Sigmoid colon (tissue), 7 donors: Measurements from ENCODE around the gene TMEM108. TPM values are rescaled to one million over a fixed set of nuclear protein-coding genes. Genes with fewer than 3 reads are reported as not detected.
"Not testable (repeated sequence)": the region's sequence is repeated elsewhere in the genome, so short reads cannot be mapped to it uniquely, and the experiment has no call there.

Experiments
- DNase-seq: peaks from one replicate; pipeline ENCODE4 v3.0.0-alpha.2; 2019
- H3K27ac ChIP-seq, 4 donors: fragments of 200-600 bp; sonication (generic); one replicate each; pipeline ENCODE4 v1.5.1; 2016 to 2019; ENCODE audit warnings: mild to moderate bottlenecking in 1 of 4
- H3K27me3 ChIP-seq, 3 donors: fragments of 200-600 bp; sonication (generic); one replicate each; pipeline ENCODE4 v1.5.1; 2019; ENCODE audit warnings: mild to moderate bottlenecking in 1 of 3
- H3K36me3 ChIP-seq, 4 donors: fragments of 200-600 bp; sonication (generic); one replicate each; pipeline ENCODE4 v1.5.1; 2016 to 2019
- H3K4me1 ChIP-seq, 4 donors: fragments of 200-600 bp; sonication (generic); one replicate each; pipeline ENCODE4 v1.5.1; 2017 to 2019
- H3K4me3 ChIP-seq, 4 donors: fragments of 200-600 bp; sonication (generic); one replicate each; pipeline ENCODE4 v1.5.1; 2017 to 2019; ENCODE audit warnings: mild to moderate bottlenecking in 2 of 4, moderate library complexity in 1 of 4
- H3K9me3 ChIP-seq, 4 donors: fragments of 200-600 bp in 3 of 4; sonication (generic) in 3 of 4; one replicate each; pipeline versions ENCODE4 v1.5.1 to v1.6.1; 2013 to 2019
- CTCF ChIP-seq, 4 experiments: fragments of 450-650 bp in 3 of 4; fragments of 200-600 bp in 1 of 4; IDR thresholded peaks; one replicate each; pipeline ENCODE4 v1.5.1; 2016 to 2019; ENCODE audit warnings: antibody characterized with exemption in 4 of 4, mild to moderate bottlenecking in 3 of 4, moderate library complexity in 2 of 4
- EP300 ChIP-seq, 4 donors: sonication (generic); formaldehyde crosslinking; IDR thresholded peaks; one replicate each; pipeline ENCODE4 v1.6.1; 2017; ENCODE audit warnings: antibody characterized with exemption in 4 of 4
- POLR2A ChIP-seq, 2 donors: fragments of 450-650 bp; IDR thresholded peaks; one replicate each; pipeline ENCODE4 v1.6.1; 2016; ENCODE audit warnings: antibody characterized with exemption in 2 of 2, mild to moderate bottlenecking in 2 of 2, moderate library complexity in 2 of 2
- POLR2AphosphoS5 ChIP-seq, 4 donors: sonication (generic); formaldehyde crosslinking; IDR thresholded peaks; one replicate each; pipeline ENCODE4 v1.6.1; 2017; ENCODE audit warnings: antibody characterized with exemption in 4 of 4
- WGBS, 2 donors: extraction: QIAGEN DNeasy Blood & Tissue Kit; methylation state at CpG; one replicate each; pipeline ENCODE4 v1.1.7; 2013; 5-methylcytosine and 5-hydroxymethylcytosine counted together
- intact Hi-C: fragments of 100-400 bp; cut with DNase I; formaldehyde crosslinking; loops from one replicate; pipeline ENCODE4 v1.15.1; 2023
- polyA plus RNA-seq, 3 donors: library from polyadenylated mRNA; stranded (reverse); fragments of 200-250 nt; gene quantifications; one replicate each; pipeline ENCODE4 v1.2.3, GENCODE V29; 2013
- total RNA-seq, 4 donors: library from RNA; depleted of rRNA; stranded (reverse); fragments of >200 nt; gene quantifications; one replicate each; pipeline ENCODE4 v1.1.0, GENCODE V29; 2016
- donor health status: healthy with polysubstance abuse.
- donor health status: Bipolar disorder and iron deficiency.
- donor health status: healthy.

TMEM108 gene
- total and polyA plus RNA-seq, 7 donors, result 0.71 to 3.0 (median 0.86) TPM; not detected in 2

GRCh38 chr3:133014325-133014724, 23.9 kb upstream of the TMEM108 start:
- no peak overlapping the region for H3K27ac ChIP-seq
- TF ChIP-seq POLR2AphosphoS5 (IDR thresholded peaks at IDR 0.05), result no peak
- TF ChIP-seq POLR2A (IDR thresholded peaks at IDR 0.05), result no peak
- TF ChIP-seq CTCF (IDR thresholded peaks at IDR 0.05), result no peak
- no peak for TF ChIP-seq EP300 (IDR thresholded peaks at IDR 0.05)
- H3K4me3 ChIP-seq, result no peak overlapping the region
- 89 to 94% methylated on average over 3 of the region's 3 CpGs for WGBS, 2 donors
- H3K9me3 ChIP-seq, result peaks cover 0 to 3% (median 0%) of the 10 kb centered on the region in 4 donors
- intact Hi-C loops, result no loop called here
- DNase-seq, result no peak
- no peaks in the 10 kb centered on the region for H3K27me3 ChIP-seq
- H3K36me3 ChIP-seq, result no peaks in the 10 kb centered on the region
- H3K4me1 ChIP-seq, result no peaks in the 10 kb centered on the region

DNA sequence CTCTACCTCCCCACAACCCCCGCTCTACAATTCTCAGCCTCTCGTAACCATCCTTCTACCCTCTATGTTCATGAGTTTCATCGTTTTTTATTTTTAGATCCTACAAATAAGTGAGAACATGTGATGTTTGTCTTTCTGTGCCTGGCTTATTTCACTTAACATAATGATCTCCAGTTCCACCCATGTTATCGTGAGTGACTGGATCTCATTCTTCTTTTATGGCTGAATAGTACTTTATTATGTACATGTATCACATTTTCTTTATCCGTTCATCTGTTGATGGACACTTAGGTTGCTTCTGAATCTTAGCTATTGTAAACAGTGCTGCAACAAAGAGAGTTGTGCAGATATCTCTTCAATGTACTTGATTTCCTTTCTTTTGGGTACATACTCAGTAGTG, 22.6 kb upstream of the TMEM108 start:
- H3K4me1 ChIP-seq, H3K4me3 ChIP-seq, H3K36me3 ChIP-seq, H3K9me3 ChIP-seq, DNase-seq, H3K27me3 ChIP-seq, H3K27ac ChIP-seq, intact Hi-C loops: not testable (repeated sequence)
- 78 to 81% methylated on average over 5 of the region's 5 CpGs for WGBS, 2 donors

DNA sequence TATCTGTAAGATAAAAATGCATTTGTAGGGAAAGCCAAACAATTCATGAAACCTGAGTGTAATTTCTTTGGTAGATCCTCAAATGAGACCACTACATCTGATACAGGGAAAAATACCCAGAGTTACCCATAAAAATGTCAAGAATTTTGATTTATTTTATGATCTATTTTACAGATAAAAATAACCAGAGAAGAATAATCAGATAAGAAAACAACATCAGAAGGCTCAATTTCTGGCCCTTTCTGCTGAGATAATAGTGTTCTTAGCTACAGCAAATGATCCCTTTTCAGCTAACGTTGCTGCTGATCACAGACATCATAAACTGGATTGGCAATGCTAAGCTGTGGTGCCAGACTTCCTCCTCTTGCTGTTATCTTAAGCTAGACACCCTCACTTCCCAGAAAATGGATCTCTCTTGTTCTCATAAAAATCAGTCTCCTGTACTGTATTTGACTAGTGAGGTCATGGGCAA, 21.3 kb upstream of the TMEM108 start:
- 0% methylated on average over 1 of the region's 1 CpG for WGBS, 2 donors
- Histone ChIP-seq H3K27ac (no peak overlapping the region), H3K27me3 (no peaks in the 10 kb centered on the region), H3K9me3 (no peaks in the 10 kb centered on the region), H3K4me1 (no peaks in the 10 kb centered on the region), H3K4me3 (no peak overlapping the region), H3K36me3 (no peaks in the 10 kb centered on the region)
- intact Hi-C loops, result no loop called here
- no peak for TF ChIP-seq CTCF (IDR thresholded peaks at IDR 0.05)
- TF ChIP-seq POLR2AphosphoS5 (IDR thresholded peaks at IDR 0.05), result no peak
- no peak for TF ChIP-seq POLR2A (IDR thresholded peaks at IDR 0.05)
- no peak for TF ChIP-seq EP300 (IDR thresholded peaks at IDR 0.05)
- DNase-seq, result no peak

DNA sequence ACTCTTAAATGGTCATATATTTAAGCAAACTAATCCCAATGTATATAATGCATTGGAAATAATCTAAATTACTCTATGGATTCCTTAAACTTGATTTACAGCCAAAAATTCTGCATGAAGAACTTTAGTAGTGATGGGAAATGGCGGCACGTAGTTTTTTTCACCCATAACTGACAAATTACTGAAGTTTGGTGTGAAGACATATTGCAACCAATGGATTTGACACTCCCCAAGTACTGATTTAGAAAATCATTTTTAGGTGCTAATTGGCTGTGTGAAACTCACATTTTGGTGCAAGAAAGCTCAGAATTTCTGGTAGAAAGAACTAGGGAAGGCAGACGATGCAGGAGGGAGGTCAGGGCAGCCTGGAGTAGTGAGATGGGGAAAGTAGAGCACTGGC, 19.3 kb upstream of the TMEM108 start:
- 84 to 89% methylated on average over 3 of the region's 3 CpGs for WGBS, 2 donors
- no peaks in the 10 kb centered on the region for H3K27me3 ChIP-seq
- no peaks in the 10 kb centered on the region for H3K36me3 ChIP-seq
- no peak for TF ChIP-seq EP300 (IDR thresholded peaks at IDR 0.05)
- TF ChIP-seq POLR2AphosphoS5 (IDR thresholded peaks at IDR 0.05), result no peak
- no peak for TF ChIP-seq CTCF (IDR thresholded peaks at IDR 0.05)
- no peak for TF ChIP-seq POLR2A (IDR thresholded peaks at IDR 0.05)
- intact Hi-C loops, result no loop called here
- DNase-seq, result no peak
- H3K27ac ChIP-seq, result no peak overlapping the region
- no peaks in the 10 kb centered on the region for H3K4me1 ChIP-seq
- H3K4me3 ChIP-seq, result no peak overlapping the region
- no peaks in the 10 kb centered on the region for H3K9me3 ChIP-seq

- 89 to 91% methylated on average over 2 of the region's 2 CpGs for WGBS, 2 donors
- intact Hi-C loops, result no loop called here
- Histone ChIP-seq H3K4me3 (no peak overlapping the region), H3K27me3 (no peaks in the 10 kb centered on the region), H3K9me3 (no peaks in the 10 kb centered on the region), H3K36me3 (no peaks in the 10 kb centered on the region), H3K27ac (no peak overlapping the region), H3K4me1 (no peaks in the 10 kb centered on the region)
- DNase-seq, result no peak
- no peak for TF ChIP-seq EP300 (IDR thresholded peaks at IDR 0.05)
- TF ChIP-seq POLR2AphosphoS5 (IDR thresholded peaks at IDR 0.05), result no peak
- TF ChIP-seq CTCF (IDR thresholded peaks at IDR 0.05), result no peak
- no peak for TF ChIP-seq POLR2A (IDR thresholded peaks at IDR 0.05)
Measured at GRCh38 chr3:133021206-133021605, 17.0 kb upstream of the TMEM108 start.
